ENCODE data around the gene TPX2. TPM values are rescaled to one million over a fixed set of nuclear protein-coding genes. Genes with fewer than 3 reads are reported as not detected.

Gene TPX2
- total and polyA plus RNA-seq, 2 of the 8 experiments (the other 6 are each of a cell fraction or from before 2014, with no cell fraction given) = 43.6 to 125 TPM

- peaks cover 11% of the 10 kb centered on the region for H3K79me1 ChIP-seq (ENCODE audit: low read depth, low read length)
- peaks cover 2 to 8% of the 10 kb centered on the region in 2 experiments for H4K20me1 ChIP-seq (replicated peaks in 1 of 2; ENCODE audit: control insufficient read depth in 1 of 2, insufficient read depth in 2 of 2, low read length in 2 of 2)
- peak overlapping the region; percentile 54 for H3K4ac ChIP-seq (replicated peaks; ENCODE audit: insufficient read length, low read depth, low read length)
- H3K14ac ChIP-seq (ENCODE audit: insufficient read length) = no peak overlapping the region
- peaks cover 8 to 90% of the 10 kb centered on the region in 2 experiments for H3K79me2 ChIP-seq (ENCODE audit: control insufficient read depth in 1 of 2, insufficient read depth in 2 of 2, low read length in 2 of 2)
- peak overlapping the region; percentile 96; the same call in 1 of the 2 replicates for H2BK5ac ChIP-seq (ENCODE audit: low read depth, low read length)
- no peak overlapping the region for H2BK15ac ChIP-seq (ENCODE audit: low read length)
- ChIA-PET CTCF (ENCODE audit: partially characterized antibody) (interaction anchor here (0.7 to 5.6 kb wide), 10 partner anchors 10 to 154 kb away, joined by 3 to 52 read pairs (median 4); no protein-coding TSS in a partner anchor), POLR2A (ENCODE audit: partially characterized antibody) (interaction anchor here (0.5 to 6.2 kb wide), 12 partner anchors 10 to 348 kb away, joined by 3 to 85 read pairs (median 4); partner anchors contain the start of gene BCL2L1)
- FAIRE-seq (no peak), DNase-seq (ENCODE audit: low read depth in 1 of 2, low spot score in 2 of 2) (no peak)
- H2BK20ac ChIP-seq (ENCODE audit: low read length) = peak overlapping the region; percentile 96
- H4K5ac ChIP-seq (ENCODE audit: insufficient read length, low read depth, low read length) = no peak overlapping the region
- peaks cover 27 to 39% (median 36%) of the 10 kb centered on the region in 4 experiments for H3K4me1 ChIP-seq (replicated peaks in 1 of 4; ENCODE audit: control insufficient read depth in 3 of 4, insufficient read depth in 4 of 4, low read length in 3 of 4)
- no peaks in the 10 kb centered on the region for H3K27me3 ChIP-seq (replicated peaks in 1 of 4; ENCODE audit: control insufficient read depth in 3 of 4, extremely low read depth in 1 of 4, insufficient read depth in 3 of 4, low read length in 3 of 4)
- peak overlapping the region; percentile 96 for H2BK12ac ChIP-seq (ENCODE audit: low read depth, low read length)
- H3K4me3 ChIP-seq (ENCODE audit: extremely low read depth in 1 of 4, insufficient read depth in 2 of 4, low read depth in 3 of 4, low read length in 4 of 4) = no peak overlapping the region
- H3K9me3 ChIP-seq (ENCODE audit: insufficient read depth in 2 of 2, low read depth in 1 of 2, low read length in 1 of 2) = no peaks in the 10 kb centered on the region
- no peak overlapping the region for H3K56ac ChIP-seq (replicated peaks; ENCODE audit: insufficient read length, low read depth, low read length)
- peak overlapping the region; percentile 69 for H2BK120ac ChIP-seq (replicated peaks; ENCODE audit: low read depth, low read length)
- no peak overlapping the region for H3K23ac ChIP-seq (ENCODE audit: insufficient read length)
- H4K8ac ChIP-seq (ENCODE audit: extremely low read depth, insufficient read depth, low read length) = no peak overlapping the region
- H3K36me3 ChIP-seq (ENCODE audit: control insufficient read depth in 2 of 4, insufficient read depth in 4 of 4, low read length in 3 of 4) = peaks cover 10 to 17% (median 13%) of the 10 kb centered on the region in 4 experiments; a peak in 7 of 8 replicates
- H3K4me2 ChIP-seq (ENCODE audit: insufficient read depth in 1 of 2, low read depth in 2 of 2, low read length in 2 of 2) = peak overlapping the region in 1 of 2 experiments; percentile 75; a peak in 2 of 4 replicates
- no peak overlapping the region for H3K27ac ChIP-seq (ENCODE audit: low read depth, low read length)
- H2AK5ac ChIP-seq (ENCODE audit: low read depth, low read length) = peak overlapping the region; percentile 85; the same call in 1 of the 2 replicates
- no peaks in the 10 kb centered on the region for H3K23me2 ChIP-seq (ENCODE audit: low read depth, low read length)
- peak overlapping the region; percentile 9 for H4K91ac ChIP-seq (replicated peaks; ENCODE audit: insufficient read length, low read length)
- H3K18ac ChIP-seq (ENCODE audit: extremely low read depth, low read length) = peak overlapping the region; percentile 44; the same call in 1 of the 2 replicates
- no peak overlapping the region for H2AFZ ChIP-seq (ENCODE audit: low read length)
- H3K9ac ChIP-seq (replicated peaks in 1 of 4; ENCODE audit: extremely low read depth in 1 of 4, low read depth in 3 of 4, low read length in 3 of 4) = no peak overlapping the region; a peak in 1 of 7 replicates
- no peak for TF ChIP-seq SP1 (IDR thresholded peaks at IDR 0.05; ENCODE audit: low read depth, low read length)
- no peak for TF ChIP-seq SUZ12 (IDR thresholded peaks at IDR 0.05; ENCODE audit: low read length)
- TF ChIP-seq YY1 (IDR thresholded peaks at IDR 0.05; ENCODE audit: low read depth, low read length) = no peak
- TF ChIP-seq CTBP2 (IDR thresholded peaks at IDR 0.05; ENCODE audit: borderline replicate concordance, insufficient read depth, insufficient read length, low read length) = no peak
- TF ChIP-seq PHF8 (conservative IDR thresholded peaks at IDR 0.05; ENCODE audit: low read depth, low read length) = no peak
- no peak for TF ChIP-seq CBX8 (IDR thresholded peaks at IDR 0.05; ENCODE audit: borderline replicate concordance, low read depth, low read length)
- TF ChIP-seq RXRA (IDR thresholded peaks at IDR 0.05; ENCODE audit: insufficient read depth, low read depth, low read length) = no peak
- TF ChIP-seq TBP (IDR thresholded peaks at IDR 0.05; ENCODE audit: low read depth, low read length) = no peak
- TF ChIP-seq BACH1 (IDR thresholded peaks at IDR 0.05; ENCODE audit: low read length) = no peak
- no peak for TF ChIP-seq FOSL1 (IDR thresholded peaks at IDR 0.05; ENCODE audit: insufficient read depth, low read depth, low read length)
- TF ChIP-seq SAP30 (IDR thresholded peaks at IDR 0.05; ENCODE audit: insufficient read depth, insufficient replicate concordance, low read length) = no peak
- no peak for TF ChIP-seq CHD2 (IDR thresholded peaks at IDR 0.05; ENCODE audit: low read length)
These were observed 27.6 kb upstream of the TPX2 start for GRCh38 chr20:31711179-31712111.
